Measurements from ENCODE around the gene MRPL57. TPM values are rescaled to one million over a fixed set of nuclear protein-coding genes. Genes with fewer than 3 reads are reported as not detected.

The MRPL57 gene
- total and polyA plus RNA-seq, 2 donors (not counting 1 experiment from before 2014, with no cell fraction given), result 7.8 to 12.1 TPM

GRCh38 chr13:21149568-21149967 lies 26.9 kb upstream of the MRPL57 start:
- no peaks in the 10 kb centered on the region for H3K27me3 ChIP-seq (replicated peaks in 1 of 4; ENCODE audit: control extremely low read depth in 1 of 4, control insufficient read depth in 3 of 4, insufficient read depth in 4 of 4, low read length in 3 of 4)
- H3K27ac ChIP-seq (ENCODE audit: low read length in 2 of 2), result no peak overlapping the region
- H3K9me3 ChIP-seq (ENCODE audit: control extremely low read depth in 1 of 3, control insufficient read depth in 2 of 3, insufficient read depth in 1 of 3, low read length in 2 of 3), result no peaks in the 10 kb centered on the region
- peaks cover 16% of the 10 kb centered on the region for H3K79me2 ChIP-seq (ENCODE audit: control insufficient read depth, insufficient read depth, low read length)
- Mint-ChIP-seq H3K27me3 (no peaks in the 10 kb centered on the region), H3K27ac (no peak overlapping the region), H3K4me3 (no peak overlapping the region), H3K9me3 (ENCODE audit: insufficient read depth) (no peaks in the 10 kb centered on the region), H3K4me1 (peaks cover under 1% of the 10 kb centered on the region)
- H3K4me1 ChIP-seq (ENCODE audit: control insufficient read depth in 2 of 2, insufficient read depth in 2 of 2, low read length in 2 of 2), result no peaks in the 10 kb centered on the region
- no CpG with 5 or more reads among the region's 1 CpG for WGBS (ENCODE audit: insufficient coverage)
- DNase-seq (no peak), ATAC-seq (ENCODE audit: low read depth) (no peak)
- ChIA-PET POLR2A (no interaction called here), CTCF (interaction anchor here (0.6 kb wide), 1 partner anchor 809 kb away, joined by 3 read pairs; no protein-coding TSS in a partner anchor)
- peaks cover 9 to 34% of the 10 kb centered on the region in 2 experiments for H3K36me3 ChIP-seq (replicated peaks in 1 of 2; ENCODE audit: control extremely low read depth in 1 of 2, control insufficient read depth in 1 of 2, extremely low read depth in 1 of 2, insufficient read depth in 2 of 2, low read length in 1 of 2)
- peaks cover 27% of the 10 kb centered on the region for H4K20me1 ChIP-seq (ENCODE audit: control insufficient read depth, insufficient read depth, low read length, poor library complexity, severe bottlenecking)
- H3K4me3 ChIP-seq (ENCODE audit: control extremely low read depth in 1 of 5, extremely low read depth in 1 of 5, insufficient read depth in 1 of 5, low read depth in 2 of 5, low read length in 4 of 5), result no peak overlapping the region
- TF ChIP-seq EZH2 (IDR thresholded peaks at IDR 0.05; ENCODE audit: borderline replicate concordance, insufficient read depth, low read depth, low read length, poor library complexity, severe bottlenecking), result no peak
- no peak for TF ChIP-seq CTCF (IDR thresholded peaks at IDR 0.05)
- no peak overlapping the region for H2AFZ ChIP-seq (ENCODE audit: insufficient read depth, low read depth, low read length, poor library complexity, severe bottlenecking)
- no peak overlapping the region for H3K4me2 ChIP-seq (replicated peaks; ENCODE audit: low read depth, low read length, poor library complexity, severe bottlenecking)
- intact Hi-C loops (cut with micrococcal nuclease), result no loop called here
- no peak overlapping the region for H3K9ac ChIP-seq (ENCODE audit: low read length)

DNA sequence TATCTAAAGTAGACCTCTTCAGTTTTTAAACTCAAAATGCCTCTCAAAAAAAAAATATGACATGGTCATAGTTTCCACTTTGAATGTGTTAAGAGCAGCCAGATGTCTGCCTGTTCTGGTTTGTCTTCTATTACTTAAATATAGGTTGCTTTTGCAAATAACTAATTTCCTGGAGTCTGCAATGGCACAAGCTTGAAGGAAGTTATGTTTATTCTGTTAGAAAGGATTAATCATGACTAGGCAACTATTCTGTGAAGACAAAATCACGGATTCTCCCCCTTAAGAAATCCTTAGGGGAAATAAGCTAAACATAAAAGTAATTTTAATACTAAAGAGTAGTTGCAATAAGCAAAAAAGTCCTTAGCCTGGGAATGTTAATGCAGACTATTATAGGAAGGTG lies 26.4 kb upstream of the MRPL57 start:
- Histone ChIP-seq H3K9ac (ENCODE audit: low read length) (no peak overlapping the region), H3K36me3 (replicated peaks in 1 of 2; ENCODE audit: control extremely low read depth in 1 of 2, control insufficient read depth in 1 of 2, extremely low read depth in 1 of 2, insufficient read depth in 2 of 2, low read length in 1 of 2) (peaks cover 9 to 31% of the 10 kb centered on the region in 2 experiments), H3K9me3 (ENCODE audit: control extremely low read depth in 1 of 3, control insufficient read depth in 2 of 3, insufficient read depth in 1 of 3, low read length in 2 of 3) (no peaks in the 10 kb centered on the region), H3K27me3 (replicated peaks in 1 of 4; ENCODE audit: control extremely low read depth in 1 of 4, control insufficient read depth in 3 of 4, insufficient read depth in 4 of 4, low read length in 3 of 4) (no peaks in the 10 kb centered on the region), H4K20me1 (ENCODE audit: control insufficient read depth, insufficient read depth, low read length, poor library complexity, severe bottlenecking) (peaks cover 23% of the 10 kb centered on the region), H3K4me2 (replicated peaks; ENCODE audit: low read depth, low read length, poor library complexity, severe bottlenecking) (no peak overlapping the region), H3K79me2 (ENCODE audit: control insufficient read depth, insufficient read depth, low read length) (peaks cover 13% of the 10 kb centered on the region), H2AFZ (ENCODE audit: insufficient read depth, low read depth, low read length, poor library complexity, severe bottlenecking) (no peak overlapping the region), H3K27ac (ENCODE audit: low read length in 2 of 2) (no peak overlapping the region), H3K4me3 (ENCODE audit: control extremely low read depth in 1 of 5, extremely low read depth in 1 of 5, insufficient read depth in 1 of 5, low read depth in 2 of 5, low read length in 4 of 5) (no peak overlapping the region), H3K4me1 (ENCODE audit: control insufficient read depth in 2 of 2, insufficient read depth in 2 of 2, low read length in 2 of 2) (no peaks in the 10 kb centered on the region)
- DNase-seq (no peak), ATAC-seq (ENCODE audit: low read depth) (no peak)
- ChIA-PET POLR2A (no interaction called here), CTCF (no interaction called here)
- no peaks in the 10 kb centered on the region for H3K4me1 Mint-ChIP-seq
- H3K27ac Mint-ChIP-seq, result no peak overlapping the region
- no CpG with 5 or more reads among the region's 1 CpG for WGBS (ENCODE audit: insufficient coverage)
- intact Hi-C loops (cut with micrococcal nuclease), result no loop called here
- H3K4me3 Mint-ChIP-seq, result no peak overlapping the region
- no peak for TF ChIP-seq EZH2 (IDR thresholded peaks at IDR 0.05; ENCODE audit: borderline replicate concordance, insufficient read depth, low read depth, low read length, poor library complexity, severe bottlenecking)
- TF ChIP-seq CTCF (IDR thresholded peaks at IDR 0.05), result no peak
- H3K9me3 Mint-ChIP-seq (ENCODE audit: insufficient read depth), result no peaks in the 10 kb centered on the region
- H3K27me3 Mint-ChIP-seq, result no peaks in the 10 kb centered on the region

Measured in B cell (primary cell).